GM23338 (cell line): ENCODE results near the gene PRKD1.

ENCODE experiments used
- CREB1 ChIP-seq: fragments of 250-450 bp; sonication (Bioruptor Pico); IDR thresholded peaks from 2 replicates; pipeline ENCODE4 v1.5.0; 2020; ENCODE audit warnings: low read depth, mild to moderate bottlenecking, moderate library complexity
- CTCF ChIP-seq, 2 experiments: fragments of 200-600 bp in 1 of 2; sonication (generic) in 1 of 2; conservative IDR thresholded peaks; 2 replicates each; pipeline versions ENCODE4 v1.5.1 to v1.6.1; 2016 to 2017; ENCODE audit warnings: antibody characterized with exemption in 2 of 2, low read depth in 2 of 2, mild to moderate bottlenecking in 2 of 2, moderate library complexity in 1 of 2
- ETS1 ChIP-seq: IDR thresholded peaks from 2 replicates; pipeline ENCODE4 v1.6.1; 2016; ENCODE audit warnings: antibody characterized with exemption
- EZH2 ChIP-seq: fragments of 200-600 bp; sonication (generic); IDR thresholded peaks from one replicate; pipeline ENCODE4 v1.8.0; 2017; ENCODE audit warnings: antibody characterized with exemption, mild to moderate bottlenecking, low read depth; ENCODE audit not compliant: unreplicated experiment
- EZH2phosphoT487 ChIP-seq: fragments of 200-600 bp; sonication (generic); IDR thresholded peaks from one replicate; pipeline ENCODE4 v1.8.1; 2018; ENCODE audit warnings: antibody characterized with exemption; ENCODE audit not compliant: unreplicated experiment
- JUNB ChIP-seq: IDR thresholded peaks from one replicate; pipeline ENCODE4 v1.6.1; 2016; ENCODE audit warnings: antibody characterized with exemption; ENCODE audit not compliant: unreplicated experiment
- NANOG ChIP-seq: IDR thresholded peaks from 2 replicates; pipeline ENCODE4 v1.6.1; 2016; ENCODE audit warnings: antibody characterized with exemption, borderline replicate concordance
- POLR2AphosphoS5 ChIP-seq: IDR thresholded peaks from 2 replicates; pipeline ENCODE4 v1.6.1; 2016; ENCODE audit warnings: antibody characterized with exemption, low read depth
- STAT1 ChIP-seq: IDR thresholded peaks from one replicate; pipeline ENCODE4 v1.6.1; 2016; ENCODE audit warnings: antibody characterized with exemption; ENCODE audit not compliant: unreplicated experiment
- ZNF114 ChIP-seq: fragments of 250-450 bp; sonication (Bioruptor Pico); IDR thresholded peaks from 2 replicates; pipeline ENCODE4 v1.5.0; 2020; ENCODE audit warnings: mild to moderate bottlenecking, moderate library complexity
- ZNF331 ChIP-seq: fragments of 250-450 bp; sonication (Bioruptor Pico); IDR thresholded peaks from 2 replicates; pipeline ENCODE4 v1.5.0; 2020; ENCODE audit warnings: low read depth, mild to moderate bottlenecking, moderate library complexity
- ZNF462 ChIP-seq: fragments of 250-450 bp; sonication (Bioruptor Pico); IDR thresholded peaks from 2 replicates; pipeline ENCODE4 v1.5.0; 2020; ENCODE audit warnings: mild to moderate bottlenecking, moderate library complexity
- TF ChIP-seq, protein P1 (sequence below): IDR thresholded peaks from one replicate; pipeline ENCODE4 v1.6.1; 2018; ENCODE audit warnings: antibody characterized with exemption; ENCODE audit not compliant: unreplicated experiment

- TF ChIP-seq STAT1: no peak
- no peak for TF ChIP-seq CTCF (conservative IDR thresholded peaks at IDR 0.05; ENCODE audit: low read depth in 2 of 2)
- TF ChIP-seq EZH2: no peak
- TF ChIP-seq POLR2AphosphoS5: no peak
- TF ChIP-seq EZH2phosphoT487: no peak
- TF ChIP-seq, protein P1, sequence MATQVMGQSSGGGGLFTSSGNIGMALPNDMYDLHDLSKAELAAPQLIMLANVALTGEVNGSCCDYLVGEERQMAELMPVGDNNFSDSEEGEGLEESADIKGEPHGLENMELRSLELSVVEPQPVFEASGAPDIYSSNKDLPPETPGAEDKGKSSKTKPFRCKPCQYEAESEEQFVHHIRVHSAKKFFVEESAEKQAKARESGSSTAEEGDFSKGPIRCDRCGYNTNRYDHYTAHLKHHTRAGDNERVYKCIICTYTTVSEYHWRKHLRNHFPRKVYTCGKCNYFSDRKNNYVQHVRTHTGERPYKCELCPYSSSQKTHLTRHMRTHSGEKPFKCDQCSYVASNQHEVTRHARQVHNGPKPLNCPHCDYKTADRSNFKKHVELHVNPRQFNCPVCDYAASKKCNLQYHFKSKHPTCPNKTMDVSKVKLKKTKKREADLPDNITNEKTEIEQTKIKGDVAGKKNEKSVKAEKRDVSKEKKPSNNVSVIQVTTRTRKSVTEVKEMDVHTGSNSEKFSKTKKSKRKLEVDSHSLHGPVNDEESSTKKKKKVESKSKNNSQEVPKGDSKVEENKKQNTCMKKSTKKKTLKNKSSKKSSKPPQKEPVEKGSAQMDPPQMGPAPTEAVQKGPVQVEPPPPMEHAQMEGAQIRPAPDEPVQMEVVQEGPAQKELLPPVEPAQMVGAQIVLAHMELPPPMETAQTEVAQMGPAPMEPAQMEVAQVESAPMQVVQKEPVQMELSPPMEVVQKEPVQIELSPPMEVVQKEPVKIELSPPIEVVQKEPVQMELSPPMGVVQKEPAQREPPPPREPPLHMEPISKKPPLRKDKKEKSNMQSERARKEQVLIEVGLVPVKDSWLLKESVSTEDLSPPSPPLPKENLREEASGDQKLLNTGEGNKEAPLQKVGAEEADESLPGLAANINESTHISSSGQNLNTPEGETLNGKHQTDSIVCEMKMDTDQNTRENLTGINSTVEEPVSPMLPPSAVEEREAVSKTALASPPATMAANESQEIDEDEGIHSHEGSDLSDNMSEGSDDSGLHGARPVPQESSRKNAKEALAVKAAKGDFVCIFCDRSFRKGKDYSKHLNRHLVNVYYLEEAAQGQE: no peak
- TF ChIP-seq NANOG: no peak
- TF ChIP-seq JUNB: no peak
- no peak for TF ChIP-seq CREB1 (CRISPR knock-in tag)
- no peak for TF ChIP-seq ZNF331
- TF ChIP-seq ZNF114: no peak
- TF ChIP-seq ETS1: no peak
- no peak for TF ChIP-seq ZNF462 (CRISPR knock-in tag)
Observed at GRCh38 chr14:29858299-29858698, 69.3 kb downstream of the PRKD1 start.
